ENCODE data around the gene DEPDC1.

DEPDC1 gene

GRCh38 chr1:68496680-68497357, at the start of gene DEPDC1:
DEPDC1 (minus strand) TSS chr1:68497082; CDS start chr1:68496999, 83 bp downstream.
- Histone ChIP-seq H3K9ac (ENCODE audit: low read depth, low read length) (peak within 1 kb of the TSS; percentile 98), H3K9me3 (ENCODE audit: control insufficient read depth, insufficient read depth, low read length) (no peaks in the 10 kb centered on the region; the same call in 1 of the 2 replicates), H3K36me3 (ENCODE audit: insufficient read depth, low read length) (no peaks in the 10 kb centered on the region), H3K4me1 (ENCODE audit: insufficient read depth, low read length) (peaks cover 5% of the 10 kb centered on the region; the same call in 1 of the 2 replicates)

- no peaks in the 10 kb centered on the region for H3K4me1 ChIP-seq (ENCODE audit: insufficient read depth, low read length)
- no peaks in the 10 kb centered on the region for H3K9me3 ChIP-seq (ENCODE audit: control insufficient read depth, insufficient read depth, low read length)
- H3K36me3 ChIP-seq (ENCODE audit: insufficient read depth, low read length): no peaks in the 10 kb centered on the region
- H3K9ac ChIP-seq (ENCODE audit: low read depth, low read length): no peak overlapping the region
Measured at GRCh38 chr1:68544651-68545050, 47.8 kb upstream of the DEPDC1 start.

GRCh38 chr1:68542586-68542985, 45.7 kb upstream of the DEPDC1 start:
- H3K9me3 ChIP-seq (ENCODE audit: control insufficient read depth, insufficient read depth, low read length): no peaks in the 10 kb centered on the region
- no peaks in the 10 kb centered on the region for H3K36me3 ChIP-seq (ENCODE audit: insufficient read depth, low read length)
- H3K4me1 ChIP-seq (ENCODE audit: insufficient read depth, low read length): no peaks in the 10 kb centered on the region
- H3K9ac ChIP-seq (ENCODE audit: low read depth, low read length): no peak overlapping the region

GRCh38 chr1:68538941-68539340, 42.1 kb upstream of the DEPDC1 start:
- no peaks in the 10 kb centered on the region for H3K9me3 ChIP-seq (ENCODE audit: control insufficient read depth, insufficient read depth, low read length)
- H3K9ac ChIP-seq (ENCODE audit: low read depth, low read length): no peak overlapping the region
- H3K36me3 ChIP-seq (ENCODE audit: insufficient read depth, low read length): no peaks in the 10 kb centered on the region
- H3K4me1 ChIP-seq (ENCODE audit: insufficient read depth, low read length): no peaks in the 10 kb centered on the region

- Histone ChIP-seq H3K4me1 (ENCODE audit: insufficient read depth, low read length) (no peaks in the 10 kb centered on the region), H3K9me3 (ENCODE audit: control insufficient read depth, insufficient read depth, low read length) (no peaks in the 10 kb centered on the region; the same call in 1 of the 2 replicates), H3K36me3 (ENCODE audit: insufficient read depth, low read length) (no peaks in the 10 kb centered on the region), H3K9ac (ENCODE audit: low read depth, low read length) (no peak overlapping the region)
Measured at GRCh38 chr1:68528243-68528642, 31.4 kb upstream of the DEPDC1 start.

GRCh38 chr1:68525781-68526180, 28.9 kb upstream of the DEPDC1 start:
- no peaks in the 10 kb centered on the region; the same call in 1 of the 2 replicates for H3K9me3 ChIP-seq (ENCODE audit: control insufficient read depth, insufficient read depth, low read length)
- H3K9ac ChIP-seq (ENCODE audit: low read depth, low read length): no peak overlapping the region
- H3K4me1 ChIP-seq (ENCODE audit: insufficient read depth, low read length): no peaks in the 10 kb centered on the region
- no peaks in the 10 kb centered on the region for H3K36me3 ChIP-seq (ENCODE audit: insufficient read depth, low read length)

- H3K9ac ChIP-seq (ENCODE audit: low read depth, low read length): no peak overlapping the region
- H3K36me3 ChIP-seq (ENCODE audit: insufficient read depth, low read length): no peaks in the 10 kb centered on the region
- H3K4me1 ChIP-seq (ENCODE audit: insufficient read depth, low read length): no peaks in the 10 kb centered on the region
- H3K9me3 ChIP-seq (ENCODE audit: control insufficient read depth, insufficient read depth, low read length): no peaks in the 10 kb centered on the region
Measured at GRCh38 chr1:68521286-68521685, 24.4 kb upstream of the DEPDC1 start.

GRCh38 chr1:68516066-68516465, 19.2 kb upstream of the DEPDC1 start:
- Histone ChIP-seq H3K9me3 (ENCODE audit: control insufficient read depth, insufficient read depth, low read length) (peaks cover 3% of the 10 kb centered on the region; the same call in 1 of the 2 replicates), H3K36me3 (ENCODE audit: insufficient read depth, low read length) (no peaks in the 10 kb centered on the region), H3K9ac (ENCODE audit: low read depth, low read length) (no peak overlapping the region), H3K4me1 (ENCODE audit: insufficient read depth, low read length) (no peaks in the 10 kb centered on the region)

GRCh38 chr1:68511254-68511653, 14.4 kb upstream of the DEPDC1 start:
- Histone ChIP-seq H3K9me3 (ENCODE audit: control insufficient read depth, insufficient read depth, low read length) (peaks cover 5% of the 10 kb centered on the region; the same call in 1 of the 2 replicates), H3K36me3 (ENCODE audit: insufficient read depth, low read length) (no peaks in the 10 kb centered on the region), H3K4me1 (ENCODE audit: insufficient read depth, low read length) (no peaks in the 10 kb centered on the region), H3K9ac (ENCODE audit: low read depth, low read length) (no peak overlapping the region)

- no peak overlapping the region for H3K9ac ChIP-seq (ENCODE audit: low read depth, low read length)
- H3K9me3 ChIP-seq (ENCODE audit: control insufficient read depth, insufficient read depth, low read length): peaks cover 5% of the 10 kb centered on the region; the same call in 1 of the 2 replicates
- H3K36me3 ChIP-seq (ENCODE audit: insufficient read depth, low read length): no peaks in the 10 kb centered on the region
- H3K4me1 ChIP-seq (ENCODE audit: insufficient read depth, low read length): no peaks in the 10 kb centered on the region
Measured at GRCh38 chr1:68506386-68506785, 9.5 kb upstream of the DEPDC1 start.

GRCh38 chr1:68503085-68503484, 6.2 kb upstream of the DEPDC1 start:
- Histone ChIP-seq H3K4me1 (ENCODE audit: insufficient read depth, low read length) (no peaks in the 10 kb centered on the region), H3K9ac (ENCODE audit: low read depth, low read length) (no peak overlapping the region), H3K9me3 (ENCODE audit: control insufficient read depth, insufficient read depth, low read length) (no peaks in the 10 kb centered on the region; the same call in 1 of the 2 replicates), H3K36me3 (ENCODE audit: insufficient read depth, low read length) (no peaks in the 10 kb centered on the region)

- Histone ChIP-seq H3K4me1 (ENCODE audit: insufficient read depth, low read length) (peaks cover 5% of the 10 kb centered on the region; the same call in 1 of the 2 replicates), H3K9ac (ENCODE audit: low read depth, low read length) (peak overlapping the region; percentile 98), H3K9me3 (ENCODE audit: control insufficient read depth, insufficient read depth, low read length) (no peaks in the 10 kb centered on the region; the same call in 1 of the 2 replicates), H3K36me3 (ENCODE audit: insufficient read depth, low read length) (no peaks in the 10 kb centered on the region)
Measured at GRCh38 chr1:68497358-68497698, 446 bp upstream of the DEPDC1 start.

- Histone ChIP-seq H3K4me1 (ENCODE audit: insufficient read depth, low read length) (peaks cover 5% of the 10 kb centered on the region; the same call in 1 of the 2 replicates), H3K9me3 (ENCODE audit: control insufficient read depth, insufficient read depth, low read length) (no peaks in the 10 kb centered on the region; the same call in 1 of the 2 replicates), H3K9ac (ENCODE audit: low read depth, low read length) (peak overlapping the region; percentile 98), H3K36me3 (ENCODE audit: insufficient read depth, low read length) (no peaks in the 10 kb centered on the region)
Measured at GRCh38 chr1:68495968-68496679, 758 bp downstream of the DEPDC1 start.

- peaks cover 3% of the 10 kb centered on the region; the same call in 1 of the 2 replicates for H3K36me3 ChIP-seq (ENCODE audit: insufficient read depth, low read length)
- peak overlapping the region; percentile 98 for H3K9ac ChIP-seq (ENCODE audit: low read depth, low read length)
- H3K9me3 ChIP-seq (ENCODE audit: control insufficient read depth, insufficient read depth, low read length): no peaks in the 10 kb centered on the region; the same call in 1 of the 2 replicates
- H3K4me1 ChIP-seq (ENCODE audit: insufficient read depth, low read length): peaks cover 5% of the 10 kb centered on the region; the same call in 1 of the 2 replicates
Measured at GRCh38 chr1:68495532-68495931, 1.4 kb downstream of the DEPDC1 start.

GRCh38 chr1:68493193-68493592, 3.7 kb downstream of the DEPDC1 start:
- peaks cover 5% of the 10 kb centered on the region; the same call in 1 of the 2 replicates for H3K4me1 ChIP-seq (ENCODE audit: insufficient read depth, low read length)
- no peaks in the 10 kb centered on the region for H3K9me3 ChIP-seq (ENCODE audit: control insufficient read depth, insufficient read depth, low read length)
- peaks cover 3% of the 10 kb centered on the region; the same call in 1 of the 2 replicates for H3K36me3 ChIP-seq (ENCODE audit: insufficient read depth, low read length)
- H3K9ac ChIP-seq (ENCODE audit: low read depth, low read length): no peak overlapping the region
